SIG-M5 treated with dmso at 0.1 percent for 504 hours (cell line): ENCODE measurements around the gene CHD9.
"Not testable (repeated sequence)": the region's sequence is repeated elsewhere in the genome, so short reads cannot be mapped to it uniquely, and the experiment has no call there.

Experiments used
- DNase-seq: peaks from one replicate; lab custom pipeline; 2025; ENCODE audit not compliant: unreplicated experiment; lab: John Stamatoyannopoulos, UW

The CHD9 gene

GRCh38 chr16:53262645-53263044 is 207.9 kb downstream of the CHD9 start:
- no peak for DNase-seq

- DNase-seq: no peak
Measured at GRCh38 chr16:53266156-53266555, 211.4 kb downstream of the CHD9 start.

- DNase-seq: not testable (repeated sequence)
Measured at GRCh38 chr16:53278498-53278897, 223.7 kb downstream of the CHD9 start.

GRCh38 chr16:53281280-53281679 is 226.5 kb downstream of the CHD9 start:
- DNase-seq: no peak

- no peak for DNase-seq
Measured at GRCh38 chr16:53281859-53282258, 227.1 kb downstream of the CHD9 start.

GRCh38 chr16:53282328-53282727 is 227.5 kb downstream of the CHD9 start:
- no peak for DNase-seq

- peak; percentile 11 for DNase-seq
Measured at GRCh38 chr16:53282975-53283946, 228.5 kb downstream of the CHD9 start.

- DNase-seq: no peak
Measured at GRCh38 chr16:53285236-53285635, 230.4 kb downstream of the CHD9 start.

- DNase-seq: no peak
Measured at GRCh38 chr16:53290520-53290919, 235.7 kb downstream of the CHD9 start.

- DNase-seq: no peak
Measured at GRCh38 chr16:53291757-53292392, 237.1 kb downstream of the CHD9 start.

GRCh38 chr16:53297477-53297876 is 242.7 kb downstream of the CHD9 start:
- DNase-seq: no peak

GRCh38 chr16:53304334-53304733 is 249.5 kb downstream of the CHD9 start:
- no peak for DNase-seq

GRCh38 chr16:53305743-53306142 is 251.0 kb downstream of the CHD9 start:
- no peak for DNase-seq

GRCh38 chr16:53309457-53309856 is 254.7 kb downstream of the CHD9 start:
- DNase-seq: no peak

GRCh38 chr16:53320992-53321391 is 266.2 kb downstream of the CHD9 start:
- no peak for DNase-seq

- no peak for DNase-seq
Measured at GRCh38 chr16:53323924-53324323, 269.1 kb downstream of the CHD9 start.

- not testable (repeated sequence) for DNase-seq
Measured at GRCh38 chr16:53330991-53331390, 276.2 kb downstream of the CHD9 start.

GRCh38 chr16:53334581-53334980 is 279.8 kb downstream of the CHD9 start:
- no peak for DNase-seq

GRCh38 chr16:53337294-53337693 is 282.5 kb downstream of the CHD9 start:
- DNase-seq: no peak

- DNase-seq: no peak
Measured at GRCh38 chr16:53341792-53342191, 287.0 kb downstream of the CHD9 start.

GRCh38 chr16:53355064-53355463 is 300.3 kb downstream of the CHD9 start:
- no peak for DNase-seq
